AG04449 (cell line): ENCODE results near the gene MOCOS.

ENCODE experiments used
- CTCF ChIA-PET: fragments of 350-600 bp; formaldehyde crosslinking; extraction: SDS; loops from one replicate; lab custom pipeline; 2021; ENCODE audit warnings: antibody characterized with exemption; lab: Yijun Ruan, JAX
- POLR2A ChIA-PET: fragments of 400-600, 350-600 bp; formaldehyde crosslinking; extraction: SDS; loops from one replicate; lab custom pipeline; 2020; ENCODE audit warnings: antibody characterized with exemption, inconsistent platforms; lab: Yijun Ruan, JAX
- DNase-seq: peaks from one replicate; pipeline ENCODE4 v3.0.0-alpha.2; 2010; ENCODE audit warnings: low read depth, low spot score
- H3K4me3 ChIP-seq: 2 replicates; pipeline ENCODE4 v1.5.1; 2011; ENCODE audit warnings: low read depth, mild to moderate bottlenecking, control low read depth, low read length
- CTCF ChIP-seq: IDR thresholded peaks from one replicate; pipeline ENCODE4 v1.5.1; 2011; ENCODE audit warnings: mild to moderate bottlenecking, moderate library complexity, low read length, control low read depth, inconsistent platforms; ENCODE audit not compliant: insufficient read depth; ENCODE audit errors: missing control alignments

MOCOS gene

DNA sequence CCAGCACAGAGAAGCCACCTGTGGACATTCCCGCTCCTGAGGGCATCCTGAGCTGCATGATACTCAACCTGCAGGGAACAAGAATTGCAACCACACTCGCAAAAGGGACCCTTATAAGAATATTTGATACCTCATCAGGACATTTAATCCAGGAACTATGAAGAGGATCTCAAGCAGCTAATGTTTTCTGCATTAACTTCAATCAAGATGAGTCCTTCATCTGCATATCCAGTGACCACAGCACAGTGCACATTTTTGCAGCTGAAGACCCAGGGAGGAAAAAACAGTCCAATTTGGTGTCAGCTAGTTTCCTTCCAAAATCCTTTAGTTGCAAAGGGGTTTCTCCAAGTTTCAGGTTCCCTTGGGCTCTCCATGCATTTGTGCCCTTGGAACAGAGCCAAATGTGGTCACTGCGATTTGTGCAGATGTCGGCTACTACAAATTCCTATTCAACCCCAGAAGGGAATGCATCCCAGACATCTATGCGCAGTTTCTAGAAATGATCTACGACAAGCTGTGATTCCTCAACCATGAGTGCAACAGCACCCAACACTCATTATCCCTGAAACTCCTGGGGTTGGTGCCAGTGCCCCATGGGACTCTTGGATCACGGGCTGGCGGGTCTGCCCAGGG is 86.9 kb downstream of the MOCOS start:
- TF ChIP-seq CTCF = no peak
- CTCF ChIA-PET = interaction anchor here (0.9 to 2.3 kb wide), 3 partner anchors 10 to 178 kb away, joined by 3 to 12 read pairs (median 4); no protein-coding TSS in a partner anchor
- POLR2A ChIA-PET = no interaction called here
- no peak overlapping the region for H3K4me3 ChIP-seq
- DNase-seq = no peak

GRCh38 chr18:36275561-36275960 is 88.3 kb downstream of the MOCOS start:
- H3K4me3 ChIP-seq = no peak overlapping the region
- TF ChIP-seq CTCF = no peak
- no peak for DNase-seq
- POLR2A ChIA-PET = no interaction called here
- CTCF ChIA-PET = interaction anchor here (2.3 kb wide), 1 partner anchor 9 kb away, joined by 12 read pairs; no protein-coding TSS in a partner anchor

GRCh38 chr18:36279001-36279400 is 91.7 kb downstream of the MOCOS start:
- no peak for TF ChIP-seq CTCF
- DNase-seq = no peak
- POLR2A ChIA-PET = interaction anchor here (0.7 kb wide), 1 partner anchor 183 kb away, joined by 3 read pairs; no protein-coding TSS in a partner anchor
- CTCF ChIA-PET = interaction anchor here (1.0 to 10.3 kb wide), 5 partner anchors 14 to 294 kb away, joined by 3 to 289 read pairs (median 4); no protein-coding TSS in a partner anchor
- no peak overlapping the region for H3K4me3 ChIP-seq

- H3K4me3 ChIP-seq = no peak overlapping the region
- ChIA-PET CTCF (interaction anchor here (0.8 to 10.3 kb wide), 15 partner anchors 10 to 567 kb away, joined by 3 to 289 read pairs (median 3); partner anchors contain the start of gene SLC39A6), POLR2A (interaction anchor here (0.6 kb wide), 1 partner anchor 39 kb away, joined by 3 read pairs; no protein-coding TSS in a partner anchor)
- TF ChIP-seq CTCF = no peak
- DNase-seq = no peak
Measured at GRCh38 chr18:36281936-36282335, 94.6 kb downstream of the MOCOS start.

DNA sequence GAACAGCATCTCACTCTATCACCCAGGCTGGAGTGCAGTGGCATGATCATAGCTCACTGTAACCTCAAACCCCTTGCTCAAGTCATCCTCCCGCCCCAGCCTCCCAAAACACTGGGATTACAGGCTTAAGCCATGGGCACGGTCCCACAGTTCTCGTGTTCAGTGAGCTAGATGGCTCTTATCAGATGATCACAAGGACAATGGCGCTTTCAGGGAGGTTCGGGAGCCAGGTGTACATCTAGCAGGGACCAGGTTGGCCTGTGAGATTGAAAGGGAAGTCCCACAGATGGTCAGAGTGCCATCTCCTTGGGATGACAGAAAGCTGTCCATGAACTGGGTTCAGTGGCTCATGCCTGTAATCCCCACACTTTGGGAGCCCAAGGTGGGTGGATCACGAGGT is 96.2 kb downstream of the MOCOS start:
- CTCF ChIA-PET = interaction anchor here (0.9 to 10.3 kb wide), 25 partner anchors 8 to 527 kb away, joined by 3 to 289 read pairs (median 7); partner anchors contain the start of genes ELP2 and SLC39A6
- no peak overlapping the region for H3K4me3 ChIP-seq
- POLR2A ChIA-PET = no interaction called here
- TF ChIP-seq CTCF = no peak
- no peak for DNase-seq

DNA sequence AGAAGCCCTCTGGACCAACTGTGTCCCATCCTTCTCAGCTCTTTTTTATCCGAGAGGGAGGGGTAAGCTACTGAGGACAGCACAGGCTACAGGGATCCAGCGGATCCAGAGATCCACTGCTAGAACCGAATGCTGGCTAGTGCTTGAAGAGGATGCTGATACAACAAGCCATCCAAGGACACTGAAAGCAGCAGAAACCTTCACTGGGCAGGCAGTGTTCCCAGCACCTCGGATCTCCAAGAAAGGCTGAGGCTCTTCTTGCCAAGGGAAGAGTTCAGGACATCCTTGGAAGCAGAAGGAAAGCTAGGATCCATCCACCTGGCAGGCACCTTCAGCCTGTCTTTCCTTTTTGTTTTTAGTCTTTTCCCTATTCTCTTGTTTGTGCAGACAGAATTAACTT is 97.0 kb downstream of the MOCOS start:
- no peak for DNase-seq
- ChIA-PET CTCF (interaction anchor here (0.6 to 10.3 kb wide), 41 partner anchors 9 to 538 kb away, joined by 3 to 289 read pairs (median 5); partner anchors contain the start of genes ELP2, FHOD3, RPRD1A and SLC39A6), POLR2A (no interaction called here)
- TF ChIP-seq CTCF = no peak
- H3K4me3 ChIP-seq = no peak overlapping the region
